Neural progenitor cell (in vitro differentiated cells): ENCODE measurements around the gene RAB3IL1.

Experiments
- CTCF ChIP-seq: fragments of 200-600 bp; sonication (generic); IDR thresholded peaks from 2 replicates; pipeline ENCODE4 v1.5.1; 2017; ENCODE audit warnings: antibody characterized with exemption, mild to moderate bottlenecking
- EZH2 ChIP-seq: fragments of 200-600 bp; sonication (generic); IDR thresholded peaks from 2 replicates; pipeline ENCODE4 v1.6.1; 2017; ENCODE audit warnings: antibody characterized with exemption, mild to moderate bottlenecking, moderate library complexity

GRCh38 chr11:61906522-61906909 is 10.8 kb downstream of the RAB3IL1 start:
- TF ChIP-seq CTCF, result no peak
- TF ChIP-seq EZH2, result no peak
